Measurements from ENCODE around the gene AGBL3. TPM values are rescaled to one million over a fixed set of nuclear protein-coding genes. Genes with fewer than 3 reads are reported as not detected.
A peak's percentile ranks its signal among the peaks of the same experiment; 100 is the strongest.

Gene AGBL3
- total RNA-seq, 4 donors from 2014 or later, result 0.49 to 2.4 (median 0.94) TPM; not detected in 1

- TF ChIP-seq EP300 (IDR thresholded peaks at IDR 0.05), result no peak
- TF ChIP-seq POLR2A (IDR thresholded peaks at IDR 0.05), result no peak
- no peak overlapping the region for H3K27ac ChIP-seq
- H3K4me3 ChIP-seq, result no peak overlapping the region
- DNase-seq (ENCODE audit: low spot score in 2 of 2), result no peak
- no peaks in the 10 kb centered on the region for H3K9me3 ChIP-seq
- 70% methylated on average over 2 of the region's 2 CpGs for WGBS
- no peaks in the 10 kb centered on the region for H3K27me3 ChIP-seq
- H3K4me1 ChIP-seq, result peaks cover 7% of the 10 kb centered on the region
- peaks cover 32% of the 10 kb centered on the region for H3K36me3 ChIP-seq
These were observed 40.0 kb upstream of the AGBL3 start for GRCh38 chr7:134946260-134946659.

- TF ChIP-seq POLR2AphosphoS5 (IDR thresholded peaks at IDR 0.05), result no peak
- TF ChIP-seq EP300 (IDR thresholded peaks at IDR 0.05), result no peak
- TF ChIP-seq CTCF (IDR thresholded peaks at IDR 0.05), result no peak
- TF ChIP-seq POLR2A (IDR thresholded peaks at IDR 0.05), result no peak
- Histone ChIP-seq H3K36me3 (peaks cover 43% of the 10 kb centered on the region), H3K4me3 (no peak overlapping the region), H3K4me1 (peaks cover 7% of the 10 kb centered on the region), H3K9me3 (no peaks in the 10 kb centered on the region), H3K27ac (no peak overlapping the region), H3K27me3 (no peaks in the 10 kb centered on the region)
- WGBS, result 94% methylated on average over 17 of the region's 17 CpGs
- DNase-seq (ENCODE audit: low spot score in 2 of 2), result no peak
These were observed 39.0 kb upstream of the AGBL3 start for GRCh38 chr7:134947329-134947728.

GRCh38 chr7:134947831-134948230 is 38.5 kb upstream of the AGBL3 start:
- Histone ChIP-seq H3K27ac (no peak overlapping the region), H3K9me3 (no peaks in the 10 kb centered on the region), H3K4me1 (peaks cover 7% of the 10 kb centered on the region), H3K4me3 (no peak overlapping the region), H3K36me3 (peaks cover 45% of the 10 kb centered on the region), H3K27me3 (no peaks in the 10 kb centered on the region)
- no peak for DNase-seq (ENCODE audit: low spot score in 2 of 2)
- WGBS, result 97% methylated on average over 1 of the region's 1 CpG
- no peak for TF ChIP-seq POLR2A (IDR thresholded peaks at IDR 0.05)
- TF ChIP-seq CTCF (IDR thresholded peaks at IDR 0.05), result no peak
- no peak for TF ChIP-seq POLR2AphosphoS5 (IDR thresholded peaks at IDR 0.05)
- no peak for TF ChIP-seq EP300 (IDR thresholded peaks at IDR 0.05)

- H3K4me1 ChIP-seq, result peaks cover 7% of the 10 kb centered on the region
- H3K36me3 ChIP-seq, result peaks cover 49% of the 10 kb centered on the region
- 78% methylated on average over 4 of the region's 4 CpGs for WGBS
- no peak overlapping the region for H3K4me3 ChIP-seq
- no peak for DNase-seq (ENCODE audit: low spot score in 2 of 2)
- TF ChIP-seq POLR2AphosphoS5 (IDR thresholded peaks at IDR 0.05) (no peak), EP300 (IDR thresholded peaks at IDR 0.05) (no peak), CTCF (IDR thresholded peaks at IDR 0.05) (no peak), POLR2A (IDR thresholded peaks at IDR 0.05) (no peak)
- H3K27ac ChIP-seq, result no peak overlapping the region
- no peaks in the 10 kb centered on the region for H3K27me3 ChIP-seq
- H3K9me3 ChIP-seq, result no peaks in the 10 kb centered on the region
These were observed 38.1 kb upstream of the AGBL3 start for GRCh38 chr7:134948246-134948645.

GRCh38 chr7:134948736-134949135 is 37.6 kb upstream of the AGBL3 start:
- TF ChIP-seq EP300 (IDR thresholded peaks at IDR 0.05) (no peak), POLR2AphosphoS5 (IDR thresholded peaks at IDR 0.05) (no peak), POLR2A (IDR thresholded peaks at IDR 0.05) (no peak), CTCF (IDR thresholded peaks at IDR 0.05) (no peak)
- peak overlapping the region; percentile 39 for H3K27ac ChIP-seq

GRCh38 chr7:134949171-134949570 is 37.1 kb upstream of the AGBL3 start:
- no peak overlapping the region for H3K4me3 ChIP-seq
- H3K27ac ChIP-seq, result peak overlapping the region; percentile 39
- no peak for DNase-seq (ENCODE audit: low spot score in 2 of 2)
- peaks cover 49% of the 10 kb centered on the region for H3K36me3 ChIP-seq
- TF ChIP-seq POLR2AphosphoS5 (IDR thresholded peaks at IDR 0.05) (no peak), CTCF (IDR thresholded peaks at IDR 0.05) (no peak), POLR2A (IDR thresholded peaks at IDR 0.05) (no peak), EP300 (IDR thresholded peaks at IDR 0.05) (no peak)
- H3K4me1 ChIP-seq, result peaks cover 7% of the 10 kb centered on the region
- no peaks in the 10 kb centered on the region for H3K27me3 ChIP-seq
- no peaks in the 10 kb centered on the region for H3K9me3 ChIP-seq
- 84% methylated on average over 3 of the region's 3 CpGs for WGBS

More at GRCh38 chr7:134948736-134949135, 37.6 kb upstream of the AGBL3 start:
- Histone ChIP-seq H3K4me3 (no peak overlapping the region), H3K9me3 (no peaks in the 10 kb centered on the region), H3K36me3 (peaks cover 49% of the 10 kb centered on the region), H3K27me3 (no peaks in the 10 kb centered on the region), H3K4me1 (peaks cover 7% of the 10 kb centered on the region)
- 55% methylated on average over 1 of the region's 1 CpG for WGBS
- no peak for DNase-seq (ENCODE audit: low spot score in 2 of 2)

Measured in suprapubic skin (tissue), 4 donors.